ENCODE data around the gene CA4.
"Not testable (repeated sequence)": the region's sequence is repeated elsewhere in the genome, so short reads cannot be mapped to it uniquely, and the experiment has no call there.

The CA4 gene

GRCh38 chr17:60149691-60150582 is at the start of gene CA4:
Gene CA4 (plus strand): TSS chr17:60149973. CDS start chr17:60150035, 62 bp downstream.
- H3K9me3 ChIP-seq (ENCODE audit: control insufficient read depth, low read length), result no peaks in the 10 kb centered on the region
- H3K4me3 ChIP-seq (ENCODE audit: low read length), result no peak within 1 kb of the TSS
- peaks cover 79% of the 10 kb centered on the region for H3K27me3 ChIP-seq (ENCODE audit: control insufficient read depth, insufficient read depth, low read length)
- peak within 1 kb of the TSS; percentile 15 for H3K9ac ChIP-seq (ENCODE audit: low read length)
- no peaks in the 10 kb centered on the region for H3K36me3 ChIP-seq (ENCODE audit: control insufficient read depth, insufficient read depth, low read length)
- peaks cover 15% of the 10 kb centered on the region for H3K4me1 ChIP-seq (ENCODE audit: control insufficient read depth, insufficient read depth, low read length)

- not testable (repeated sequence) for H3K27me3 ChIP-seq (ENCODE audit: control insufficient read depth, insufficient read depth, low read length); H3K9ac ChIP-seq (ENCODE audit: low read length); H3K4me1 ChIP-seq (ENCODE audit: control insufficient read depth, insufficient read depth, low read length); H3K4me3 ChIP-seq (ENCODE audit: low read length); H3K36me3 ChIP-seq (ENCODE audit: control insufficient read depth, insufficient read depth, low read length); H3K9me3 ChIP-seq (ENCODE audit: control insufficient read depth, low read length)
Observed at GRCh38 chr17:60100577-60100976, 49.2 kb upstream of the CA4 start.

DNA sequence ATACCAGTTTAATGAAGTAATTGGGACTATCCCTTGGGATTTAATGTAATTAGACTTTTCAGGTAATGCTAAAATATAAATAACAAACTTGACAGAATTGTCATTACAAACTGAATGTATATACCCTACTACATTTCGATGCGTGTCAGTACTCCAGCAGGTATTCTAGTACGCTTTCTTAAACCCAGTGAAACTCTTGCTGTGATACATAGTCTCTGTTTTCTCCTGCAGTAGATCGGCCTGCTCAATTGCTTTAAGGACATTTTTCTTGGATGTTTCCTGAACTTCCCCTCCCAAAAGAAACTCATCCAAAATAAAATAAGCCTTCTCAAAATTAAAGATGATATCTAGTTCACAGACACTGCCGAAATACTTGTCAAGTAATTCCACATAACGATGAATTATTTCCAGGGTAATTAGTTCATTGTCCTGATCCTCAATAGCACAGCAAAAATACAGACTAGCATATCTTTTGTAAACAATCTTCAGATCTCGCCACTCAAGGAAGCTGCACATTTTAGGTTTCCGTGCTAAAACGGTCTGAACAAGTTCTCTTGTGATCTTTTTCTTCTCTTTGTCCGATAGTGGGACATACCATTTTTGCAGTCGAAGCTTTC is 47.6 kb upstream of the CA4 start:
- H3K9me3 ChIP-seq (ENCODE audit: control insufficient read depth, low read length); H3K36me3 ChIP-seq (ENCODE audit: control insufficient read depth, insufficient read depth, low read length); H3K27me3 ChIP-seq (ENCODE audit: control insufficient read depth, insufficient read depth, low read length); H3K4me3 ChIP-seq (ENCODE audit: low read length); H3K9ac ChIP-seq (ENCODE audit: low read length); H3K4me1 ChIP-seq (ENCODE audit: control insufficient read depth, insufficient read depth, low read length): not testable (repeated sequence)

DNA sequence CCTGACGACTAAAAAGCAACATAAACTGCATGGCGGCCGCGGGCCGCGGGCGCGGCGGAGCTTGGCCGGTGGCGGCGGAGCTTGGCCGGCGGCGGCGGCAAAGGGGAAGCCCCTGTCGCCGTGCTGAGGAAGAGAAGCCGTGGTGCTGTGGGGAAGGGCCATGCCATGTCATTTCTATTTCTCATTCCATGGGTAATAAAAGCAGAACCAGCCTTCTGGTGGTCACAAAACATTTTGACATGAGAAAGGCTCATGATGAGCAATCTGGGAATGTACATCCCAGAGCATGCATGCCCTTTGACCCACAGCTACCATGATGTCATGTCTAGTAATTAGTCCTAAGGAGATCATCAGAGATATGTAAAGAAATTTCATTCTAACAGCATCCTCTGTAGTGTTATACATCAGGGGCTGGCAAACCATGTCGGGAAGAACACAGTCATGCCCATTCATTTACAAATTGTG is 47.1 kb upstream of the CA4 start:
- peaks cover 4% of the 10 kb centered on the region for H3K27me3 ChIP-seq (ENCODE audit: control insufficient read depth, insufficient read depth, low read length)
- no peaks in the 10 kb centered on the region for H3K9me3 ChIP-seq (ENCODE audit: control insufficient read depth, low read length)
- H3K4me1 ChIP-seq (ENCODE audit: control insufficient read depth, insufficient read depth, low read length), result no peaks in the 10 kb centered on the region
- no peaks in the 10 kb centered on the region for H3K36me3 ChIP-seq (ENCODE audit: control insufficient read depth, insufficient read depth, low read length)
- no peak overlapping the region for H3K9ac ChIP-seq (ENCODE audit: low read length)
- H3K4me3 ChIP-seq (ENCODE audit: low read length), result no peak overlapping the region

- Histone ChIP-seq H3K4me1 (ENCODE audit: control insufficient read depth, insufficient read depth, low read length) (no peaks in the 10 kb centered on the region), H3K9me3 (ENCODE audit: control insufficient read depth, low read length) (no peaks in the 10 kb centered on the region), H3K27me3 (ENCODE audit: control insufficient read depth, insufficient read depth, low read length) (peaks cover 7% of the 10 kb centered on the region), H3K9ac (ENCODE audit: low read length) (no peak overlapping the region), H3K4me3 (ENCODE audit: low read length) (no peak overlapping the region), H3K36me3 (ENCODE audit: control insufficient read depth, insufficient read depth, low read length) (no peaks in the 10 kb centered on the region)
Observed at GRCh38 chr17:60103957-60104356, 45.8 kb upstream of the CA4 start.

GRCh38 chr17:60106340-60107059 is 43.3 kb upstream of the CA4 start:
- Histone ChIP-seq H3K27me3 (ENCODE audit: control insufficient read depth, insufficient read depth, low read length) (peaks cover 7% of the 10 kb centered on the region), H3K9me3 (ENCODE audit: control insufficient read depth, low read length) (no peaks in the 10 kb centered on the region), H3K4me3 (ENCODE audit: low read length) (no peak overlapping the region), H3K9ac (ENCODE audit: low read length) (no peak overlapping the region), H3K4me1 (ENCODE audit: control insufficient read depth, insufficient read depth, low read length) (no peaks in the 10 kb centered on the region), H3K36me3 (ENCODE audit: control insufficient read depth, insufficient read depth, low read length) (no peaks in the 10 kb centered on the region)

DNA sequence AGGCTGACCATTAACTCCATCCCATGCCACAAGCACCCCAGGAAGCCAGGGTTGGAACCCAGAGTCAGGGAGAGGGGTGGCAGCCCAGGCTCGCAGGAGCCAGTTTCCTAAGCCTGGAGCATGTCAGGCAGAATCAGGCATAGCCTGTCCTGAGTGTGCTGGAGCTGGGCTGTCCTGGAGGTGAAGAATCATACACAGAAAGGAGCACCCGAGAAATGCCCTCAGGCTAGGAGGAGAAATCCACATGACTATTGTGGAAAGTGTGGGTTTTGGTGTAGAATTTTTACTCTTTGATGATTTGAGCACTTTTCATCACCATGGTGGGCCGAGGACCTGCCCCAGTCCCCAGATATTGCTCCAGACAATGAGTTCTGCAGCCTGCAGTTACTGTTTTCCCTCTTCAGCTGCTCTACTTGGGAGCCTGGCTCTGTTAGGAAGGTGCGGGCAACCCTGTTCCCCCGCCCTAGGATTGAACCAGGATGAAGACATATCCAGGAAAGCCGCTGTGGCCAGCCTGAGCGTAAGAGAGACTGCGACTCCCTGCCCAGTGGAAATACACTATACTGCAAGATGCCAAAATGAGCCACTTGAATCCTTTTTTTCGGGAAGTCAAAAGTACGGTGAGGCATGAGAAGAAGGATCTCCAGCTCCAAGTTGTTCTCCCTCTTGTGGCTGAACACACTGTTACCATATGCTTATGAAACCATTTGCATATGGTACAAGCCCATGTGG is 42.1 kb upstream of the CA4 start:
- no peaks in the 10 kb centered on the region for H3K9me3 ChIP-seq (ENCODE audit: control insufficient read depth, low read length)
- no peak overlapping the region for H3K9ac ChIP-seq (ENCODE audit: low read length)
- H3K27me3 ChIP-seq (ENCODE audit: control insufficient read depth, insufficient read depth, low read length), result peaks cover 7% of the 10 kb centered on the region
- no peak overlapping the region for H3K4me3 ChIP-seq (ENCODE audit: low read length)
- H3K36me3 ChIP-seq (ENCODE audit: control insufficient read depth, insufficient read depth, low read length), result no peaks in the 10 kb centered on the region
- no peaks in the 10 kb centered on the region for H3K4me1 ChIP-seq (ENCODE audit: control insufficient read depth, insufficient read depth, low read length)

GRCh38 chr17:60108309-60108708 is 41.5 kb upstream of the CA4 start:
- not testable (repeated sequence) for H3K9me3 ChIP-seq (ENCODE audit: control insufficient read depth, low read length); H3K4me3 ChIP-seq (ENCODE audit: low read length); H3K27me3 ChIP-seq (ENCODE audit: control insufficient read depth, insufficient read depth, low read length); H3K36me3 ChIP-seq (ENCODE audit: control insufficient read depth, insufficient read depth, low read length); H3K4me1 ChIP-seq (ENCODE audit: control insufficient read depth, insufficient read depth, low read length); H3K9ac ChIP-seq (ENCODE audit: low read length)

DNA sequence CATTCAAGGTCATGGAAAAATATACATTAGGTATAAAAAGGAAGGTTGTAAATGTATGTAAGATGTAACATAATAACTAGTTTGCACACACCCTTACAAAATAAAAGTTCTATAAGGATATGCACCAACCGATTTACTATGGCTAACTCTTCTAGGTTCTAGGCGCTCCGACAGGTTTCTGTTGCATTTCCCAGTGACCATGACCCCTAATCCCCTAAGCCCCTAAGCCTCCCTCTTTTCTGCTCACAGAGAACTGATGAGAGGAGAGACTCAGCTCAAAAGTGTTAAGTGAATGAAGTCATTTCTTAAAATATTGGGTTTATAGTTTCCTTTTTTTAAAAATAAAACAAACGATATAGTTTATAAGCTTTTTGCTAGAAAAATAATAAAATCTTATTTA is 41.1 kb upstream of the CA4 start:
- no peak overlapping the region for H3K4me3 ChIP-seq (ENCODE audit: low read length)
- no peaks in the 10 kb centered on the region for H3K9me3 ChIP-seq (ENCODE audit: control insufficient read depth, low read length)
- no peak overlapping the region for H3K9ac ChIP-seq (ENCODE audit: low read length)
- H3K36me3 ChIP-seq (ENCODE audit: control insufficient read depth, insufficient read depth, low read length), result no peaks in the 10 kb centered on the region
- peaks cover 4% of the 10 kb centered on the region for H3K27me3 ChIP-seq (ENCODE audit: control insufficient read depth, insufficient read depth, low read length)
- no peaks in the 10 kb centered on the region for H3K4me1 ChIP-seq (ENCODE audit: control insufficient read depth, insufficient read depth, low read length)

- Histone ChIP-seq H3K4me1 (ENCODE audit: control insufficient read depth, insufficient read depth, low read length) (no peaks in the 10 kb centered on the region), H3K27me3 (ENCODE audit: control insufficient read depth, insufficient read depth, low read length) (peaks cover 4% of the 10 kb centered on the region), H3K9me3 (ENCODE audit: control insufficient read depth, low read length) (no peaks in the 10 kb centered on the region), H3K9ac (ENCODE audit: low read length) (no peak overlapping the region), H3K36me3 (ENCODE audit: control insufficient read depth, insufficient read depth, low read length) (no peaks in the 10 kb centered on the region), H3K4me3 (ENCODE audit: low read length) (no peak overlapping the region)
Observed at GRCh38 chr17:60109161-60109560, 40.6 kb upstream of the CA4 start.

DNA sequence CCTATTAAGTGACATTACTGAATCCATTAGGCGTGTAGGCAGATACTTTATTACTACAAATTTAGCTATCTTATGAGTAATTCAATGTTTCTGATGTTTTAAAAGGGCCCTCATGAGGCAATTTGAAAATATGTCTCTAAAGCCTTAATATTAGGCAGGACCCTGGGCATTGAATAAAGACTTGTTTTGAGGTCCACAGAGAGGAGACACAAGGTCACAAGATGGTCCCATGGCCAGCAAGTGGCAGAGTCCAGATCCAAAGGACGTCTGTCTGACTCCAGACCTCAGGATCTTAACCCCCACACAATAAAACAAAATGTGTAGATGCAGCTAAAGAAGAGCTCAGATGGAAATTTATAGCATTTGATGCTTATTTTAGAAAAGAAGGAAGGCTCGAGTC is 39.2 kb upstream of the CA4 start:
- H3K9me3 ChIP-seq (ENCODE audit: control insufficient read depth, low read length), result no peaks in the 10 kb centered on the region
- peaks cover 4% of the 10 kb centered on the region for H3K27me3 ChIP-seq (ENCODE audit: control insufficient read depth, insufficient read depth, low read length)
- no peaks in the 10 kb centered on the region for H3K4me1 ChIP-seq (ENCODE audit: control insufficient read depth, insufficient read depth, low read length)
- no peak overlapping the region for H3K9ac ChIP-seq (ENCODE audit: low read length)
- no peak overlapping the region for H3K4me3 ChIP-seq (ENCODE audit: low read length)
- no peaks in the 10 kb centered on the region for H3K36me3 ChIP-seq (ENCODE audit: control insufficient read depth, insufficient read depth, low read length)
